DOHH2 (cell line): ENCODE measurements around the gene GABRG3.

ENCODE experiments used
- CTCF ChIP-seq: fragments of 200-600 bp; sonication (generic); IDR thresholded peaks from one replicate; pipeline ENCODE4 v1.5.1; 2014; ENCODE audit warnings: antibody characterized with exemption, mild to moderate bottlenecking, low read depth, low read length; ENCODE audit not compliant: poor library complexity, severe bottlenecking
- EZH2phosphoT487 ChIP-seq: fragments of 200-600 bp; sonication (generic); IDR thresholded peaks from 2 replicates; pipeline ENCODE4 v1.6.1; 2017; ENCODE audit warnings: borderline replicate concordance, mild to moderate bottlenecking, antibody characterized with exemption, low read length, moderate library complexity, mixed read lengths

GRCh38 chr15:27418726-27419125 lies 447.7 kb downstream of the GABRG3 start:
- TF ChIP-seq CTCF (no peak), EZH2phosphoT487 (no peak)
